GM18520 (cell line): Measurements from ENCODE around the gene ZNF680.
"Not testable (repeated sequence)": the region's sequence is repeated elsewhere in the genome, so short reads cannot be mapped to it uniquely, and the experiment has no call there.

Experiments
- ATAC-seq: cut with Tn5 transposase; IDR thresholded peaks from one replicate; pipeline ENCODE4 v1.9.1; 2021; ENCODE audit not compliant: unreplicated experiment

ZNF680 gene

GRCh38 chr7:64557601-64558322 is 5.1 kb downstream of the ZNF680 start:
- no peak for ATAC-seq

- ATAC-seq: no peak
Measured at GRCh38 chr7:64555046-64555445, 7.8 kb downstream of the ZNF680 start.

GRCh38 chr7:64554188-64554587 is 8.7 kb downstream of the ZNF680 start:
- not testable (repeated sequence) for ATAC-seq

GRCh38 chr7:64551375-64552142 is 11.3 kb downstream of the ZNF680 start:
- ATAC-seq: no peak

- no peak for ATAC-seq
Measured at GRCh38 chr7:64544010-64544409, 18.9 kb downstream of the ZNF680 start.

- no peak for ATAC-seq
Measured at GRCh38 chr7:64541438-64542359, 21.2 kb downstream of the ZNF680 start.

GRCh38 chr7:64533756-64534155 is 29.1 kb downstream of the ZNF680 start:
- no peak for ATAC-seq

- ATAC-seq: no peak
Measured at GRCh38 chr7:64528770-64529169, 34.1 kb downstream of the ZNF680 start.

- ATAC-seq: no peak
Measured at GRCh38 chr7:64521409-64521984, 41.4 kb downstream of the ZNF680 start.

- ATAC-seq: no peak
Measured at GRCh38 chr7:64516451-64516850, 46.4 kb downstream of the ZNF680 start.

- no peak for ATAC-seq
Measured at GRCh38 chr7:64515781-64516180, 47.1 kb downstream of the ZNF680 start.

GRCh38 chr7:64515330-64515729 is 47.5 kb downstream of the ZNF680 start:
- no peak for ATAC-seq

- ATAC-seq: no peak
Measured at GRCh38 chr7:64509583-64509982, 53.3 kb downstream of the ZNF680 start.

GRCh38 chr7:64504581-64505120 is 58.2 kb downstream of the ZNF680 start:
- ATAC-seq: no peak

GRCh38 chr7:64498270-64498669 is 64.6 kb downstream of the ZNF680 start:
- ATAC-seq: no peak

- ATAC-seq: no peak
Measured at GRCh38 chr7:64494912-64495461, 67.9 kb downstream of the ZNF680 start.

GRCh38 chr7:64485623-64486022 is 77.2 kb downstream of the ZNF680 start:
- no peak for ATAC-seq
